Embryonic facial prominence (tissue), 1 donor: ENCODE measurements around the gene PIGA.

Source experiments
- DNase-seq: peaks from one replicate; pipeline ENCODE4 v3.0.0-alpha.2; 2016; ENCODE audit errors: extremely low spot score

Gene PIGA, protein sequence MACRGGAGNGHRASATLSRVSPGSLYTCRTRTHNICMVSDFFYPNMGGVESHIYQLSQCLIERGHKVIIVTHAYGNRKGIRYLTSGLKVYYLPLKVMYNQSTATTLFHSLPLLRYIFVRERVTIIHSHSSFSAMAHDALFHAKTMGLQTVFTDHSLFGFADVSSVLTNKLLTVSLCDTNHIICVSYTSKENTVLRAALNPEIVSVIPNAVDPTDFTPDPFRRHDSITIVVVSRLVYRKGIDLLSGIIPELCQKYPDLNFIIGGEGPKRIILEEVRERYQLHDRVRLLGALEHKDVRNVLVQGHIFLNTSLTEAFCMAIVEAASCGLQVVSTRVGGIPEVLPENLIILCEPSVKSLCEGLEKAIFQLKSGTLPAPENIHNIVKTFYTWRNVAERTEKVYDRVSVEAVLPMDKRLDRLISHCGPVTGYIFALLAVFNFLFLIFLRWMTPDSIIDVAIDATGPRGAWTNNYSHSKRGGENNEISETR

DNA sequence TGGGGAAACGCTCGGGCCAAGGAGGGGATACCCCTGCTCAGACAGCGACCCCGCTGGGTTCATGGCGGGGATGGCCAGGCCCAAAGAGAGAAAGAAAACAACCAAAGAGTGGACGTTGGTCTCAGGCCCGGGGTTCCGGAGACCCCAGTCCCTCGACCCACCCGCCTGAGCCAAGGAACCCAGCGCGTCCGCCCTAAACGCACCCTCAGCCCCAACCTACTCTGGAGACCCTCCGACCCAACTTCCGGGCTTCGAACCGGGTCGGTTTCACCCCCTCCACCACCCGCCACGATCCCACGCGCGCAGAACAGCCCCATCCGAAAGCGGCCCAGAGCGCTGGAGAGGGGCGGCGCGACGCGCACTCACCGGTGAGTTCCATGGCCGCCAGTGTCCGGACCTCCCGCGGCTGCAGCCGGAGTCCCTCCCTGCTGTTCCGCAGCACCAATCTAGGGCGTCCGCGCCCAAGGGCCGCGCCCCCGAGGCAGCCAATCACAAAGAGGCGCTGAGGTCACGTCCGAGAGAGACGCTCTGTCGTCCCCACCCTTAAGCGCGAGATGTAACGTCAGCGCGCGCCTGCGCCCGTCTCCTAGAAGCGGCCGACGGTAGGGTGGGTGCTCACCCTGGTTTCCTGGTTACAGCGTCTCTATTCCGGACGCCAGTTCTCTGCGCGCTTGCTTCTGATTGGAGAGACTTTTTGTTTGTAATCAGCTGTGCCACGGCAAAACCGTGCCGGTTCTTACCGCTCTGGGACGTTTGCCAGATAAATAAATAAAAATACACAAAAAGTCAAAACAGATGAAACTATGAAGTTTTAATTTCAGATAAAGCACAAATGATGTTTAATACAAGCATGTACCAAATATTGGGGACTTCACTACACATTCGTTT lies at the start of gene PIGA:
PIGA (minus strand) TSS at position 389 of the 888 bp plus-strand sequence. CDS start 3,593 bp downstream, outside the sequence.
- DNase-seq: peak; percentile 90

- no peak for DNase-seq
Observed at GRCh38 chrX:15384304-15384703, 49.0 kb upstream of the PIGA start, which contains the start of gene VEGFD. TSS of gene VEGFD (minus strand) at chrX:15384413. CDS start at chrX:15383946, 467 bp downstream.

DNA sequence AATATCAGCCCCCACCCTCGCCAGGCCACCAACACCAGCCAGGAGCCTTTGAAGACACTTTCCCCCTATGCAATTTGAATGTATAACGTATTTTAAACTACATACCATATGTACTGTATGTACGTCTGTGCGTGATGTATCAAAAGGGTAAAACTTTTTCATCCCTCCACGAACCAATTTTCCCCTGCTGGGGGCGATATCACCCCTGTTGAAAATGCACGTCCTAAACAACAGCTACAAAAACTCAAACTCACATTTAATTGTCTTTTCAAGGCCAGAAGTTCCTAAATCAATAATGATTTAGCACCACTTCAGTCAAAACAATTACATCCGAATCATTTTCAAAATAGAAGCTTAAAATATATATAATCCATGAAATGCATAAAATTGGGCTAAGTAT lies 47.5 kb upstream of the PIGA start:
- DNase-seq: no peak

GRCh38 chrX:15376956-15377355 lies 41.6 kb upstream of the PIGA start:
- no peak for DNase-seq

DNA sequence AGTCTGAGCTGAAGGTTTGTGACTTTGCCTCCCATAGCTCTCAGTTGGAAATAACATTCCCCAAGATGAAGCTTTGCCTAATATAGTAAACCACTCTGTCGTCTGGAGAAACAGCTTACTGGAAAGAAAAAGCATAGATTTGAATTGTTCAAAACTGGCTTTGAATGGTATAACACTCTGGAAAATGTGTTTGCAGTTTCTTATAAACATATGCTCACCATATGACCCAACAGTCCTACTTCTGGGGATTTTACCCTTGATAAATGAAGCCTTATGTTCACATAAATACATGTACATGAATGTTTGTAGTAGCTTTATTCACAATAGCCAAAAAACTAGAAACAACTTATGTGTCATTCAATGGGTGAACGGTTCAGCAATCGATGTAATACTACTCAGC lies 38.7 kb upstream of the PIGA start:
- DNase-seq: no peak

GRCh38 chrX:15366506-15367352 lies 31.4 kb upstream of the PIGA start:
- DNase-seq: no peak

- no peak for DNase-seq
Observed at GRCh38 chrX:15359701-15360100, 24.4 kb upstream of the PIGA start.

DNA sequence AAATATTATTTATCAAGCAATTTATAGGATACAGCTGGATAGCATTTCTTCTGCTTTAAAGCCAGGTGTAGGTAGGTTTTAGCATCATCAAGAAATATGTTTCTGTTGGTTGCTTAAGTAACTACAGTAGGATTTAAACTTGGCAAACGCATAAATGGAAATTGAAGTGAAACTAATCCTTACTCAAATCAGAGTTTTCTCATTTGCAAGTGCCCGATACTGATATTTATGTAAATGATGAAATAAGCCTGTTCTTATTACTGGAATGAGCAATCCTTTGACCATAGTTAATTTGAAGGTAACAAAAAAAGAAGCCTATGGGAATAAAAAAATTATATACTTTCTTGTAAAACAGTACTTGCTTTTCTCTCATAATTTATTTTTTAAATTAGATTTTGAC lies 23.2 kb upstream of the PIGA start:
- DNase-seq: no peak

GRCh38 chrX:15356444-15356843 lies 21.1 kb upstream of the PIGA start:
- no peak for DNase-seq

GRCh38 chrX:15350329-15350996 lies 15.1 kb upstream of the PIGA start:
- DNase-seq: no peak

- peak; percentile 19 for DNase-seq
Observed at GRCh38 chrX:15349046-15349445, 13.7 kb upstream of the PIGA start.

DNA sequence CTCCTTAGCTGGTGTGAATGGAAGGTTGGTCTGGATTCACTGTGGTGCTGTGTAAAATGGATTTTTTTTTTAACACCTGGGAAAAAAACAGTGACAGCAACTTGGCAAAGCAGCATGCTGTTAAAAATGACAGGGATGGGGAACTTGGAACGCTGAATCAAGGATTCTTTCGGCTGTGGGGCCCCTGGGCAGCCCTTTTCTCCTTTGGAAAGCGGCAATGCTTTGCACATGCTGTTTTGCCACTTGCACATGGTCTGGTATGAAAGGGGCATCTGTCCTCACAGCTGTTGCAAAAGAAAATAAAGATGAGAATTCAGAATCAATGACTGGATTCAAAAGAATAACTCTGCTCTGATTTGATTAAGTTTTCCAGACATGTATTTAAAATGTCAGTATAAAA lies 10.7 kb upstream of the PIGA start:
- no peak for DNase-seq

- no peak for DNase-seq
Observed at GRCh38 chrX:15344106-15344505, 8.8 kb upstream of the PIGA start.

- DNase-seq: no peak
Observed at GRCh38 chrX:15343075-15343476, 7.8 kb upstream of the PIGA start.

GRCh38 chrX:15340867-15341266 lies 5.5 kb upstream of the PIGA start:
- DNase-seq: no peak

GRCh38 chrX:15336023-15336413 lies 695 bp upstream of the PIGA start:
- DNase-seq: peak; percentile 57

DNA sequence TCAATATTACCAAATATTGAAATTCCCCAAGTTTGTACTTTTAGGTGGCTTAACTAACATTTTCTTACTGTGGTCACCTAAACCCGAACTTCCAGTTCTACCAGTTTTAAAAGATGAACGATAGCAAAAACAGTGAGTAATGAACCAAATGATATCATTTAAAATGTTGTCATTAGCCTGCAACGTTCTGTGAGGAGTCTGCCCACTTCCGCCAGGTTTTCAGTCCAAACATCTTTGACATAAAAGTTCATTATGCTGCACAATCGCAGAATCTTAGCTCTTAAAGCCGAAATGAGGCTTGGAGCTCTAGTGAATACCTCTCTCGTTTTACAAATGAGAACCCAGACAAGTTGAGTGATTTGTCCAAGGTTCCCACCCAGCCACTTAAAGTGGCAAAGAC lies 762 bp downstream of the PIGA start:
- no peak for DNase-seq

GRCh38 chrX:15328821-15329220 lies 6.5 kb downstream of the PIGA start:
- DNase-seq: no peak

DNA sequence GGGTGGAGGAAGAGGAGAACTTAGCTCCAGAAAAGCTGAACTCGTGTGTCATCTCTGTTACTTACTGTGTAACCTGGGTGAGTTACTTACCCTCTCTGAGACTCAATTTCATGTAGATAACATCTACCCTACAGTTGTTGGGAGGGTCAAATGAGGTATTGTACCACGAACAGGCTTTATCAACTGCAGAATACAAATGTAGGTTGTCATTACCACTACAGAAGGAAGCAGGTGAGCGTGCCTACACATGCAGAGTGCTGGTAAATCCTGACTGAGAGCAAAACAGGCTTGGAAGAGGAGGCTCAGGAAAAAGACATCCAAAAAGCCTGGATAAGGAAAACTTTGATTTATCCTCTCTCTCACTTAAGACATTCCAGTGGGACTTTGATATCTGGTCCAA lies 7.2 kb downstream of the PIGA start:
- DNase-seq: no peak

DNA sequence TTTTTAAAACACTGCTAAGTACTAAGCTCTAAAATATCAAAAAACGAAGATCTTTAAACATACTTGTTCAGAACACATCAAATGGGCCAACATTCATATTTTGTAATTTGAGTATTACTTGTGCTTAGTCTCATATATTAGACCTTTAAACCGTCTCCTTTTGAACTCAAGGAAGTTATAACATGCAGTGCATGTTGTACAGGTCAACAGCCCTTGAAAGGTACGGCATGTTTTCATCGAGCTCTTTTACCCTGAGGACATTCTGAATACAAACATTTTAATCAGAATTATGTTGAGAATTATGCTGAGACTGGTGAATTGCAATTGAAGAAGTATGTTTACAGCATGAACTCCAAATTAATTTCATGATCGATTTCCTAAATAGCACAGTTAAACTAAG lies 12.9 kb downstream of the PIGA start:
- DNase-seq: no peak

- DNase-seq: no peak
Observed at GRCh38 chrX:15322072-15322471, 13.3 kb downstream of the PIGA start.
